ENCODE results near the gene TRAF1.

Gene TRAF1

DNA sequence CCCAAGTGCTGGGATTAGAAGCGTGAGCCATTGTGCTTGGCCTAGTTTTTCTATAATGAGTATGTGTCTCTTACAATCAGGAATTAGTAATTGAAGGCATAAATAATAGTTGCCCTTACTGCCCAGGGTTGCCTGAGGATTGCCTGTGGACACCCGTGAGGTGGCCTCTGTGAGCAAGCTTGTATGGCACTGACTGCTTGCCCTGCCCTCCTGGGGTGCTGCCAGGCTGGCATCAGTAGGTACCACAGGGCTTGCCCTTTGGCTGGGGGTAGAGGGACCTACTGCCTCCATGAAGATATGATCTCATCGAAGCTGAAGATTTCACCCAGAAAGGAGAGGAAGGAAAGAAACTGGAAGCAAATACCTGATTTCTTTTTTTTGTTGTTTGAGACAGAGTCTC is 25.8 kb downstream of the TRAF1 start:
- no peak overlapping the region for H2BK5ac ChIP-seq (ENCODE audit: low read depth, low read length, poor library complexity)
- H3K4me3 ChIP-seq (ENCODE audit: low read depth, low read length): no peak overlapping the region
- H3K23ac ChIP-seq (ENCODE audit: low read length): no peak overlapping the region
- no peak overlapping the region for H4K12ac ChIP-seq (ENCODE audit: low read depth, low read length)
- no peaks in the 10 kb centered on the region for H3K27me3 ChIP-seq (ENCODE audit: insufficient read depth, low read length)
- H3K9ac ChIP-seq (ENCODE audit: low read length): no peak overlapping the region
- H2AK5ac ChIP-seq (ENCODE audit: low read length): no peak overlapping the region
- H3K27ac ChIP-seq (ENCODE audit: low read depth, low read length): no peak overlapping the region
- H3K79me2 ChIP-seq (ENCODE audit: control insufficient read depth, insufficient read depth, low read length, poor library complexity): no peaks in the 10 kb centered on the region
- H3K18ac ChIP-seq (ENCODE audit: low read length): no peak overlapping the region
- no peaks in the 10 kb centered on the region for H3K79me1 ChIP-seq (ENCODE audit: low read length)
- no CpG with 5 or more reads among the region's 3 CpGs for WGBS (ENCODE audit: extremely low coverage, insufficient coverage, insufficient read length)
- DNase-seq: no peak
- H2AFZ ChIP-seq (ENCODE audit: insufficient read depth, low read length, poor library complexity): no peak overlapping the region
- H4K91ac ChIP-seq (ENCODE audit: low read depth, low read length): no peak overlapping the region
- no peaks in the 10 kb centered on the region for H3K4me1 ChIP-seq (ENCODE audit: control insufficient read depth in 1 of 2, insufficient read depth in 2 of 2, low read length in 2 of 2)
- no peak overlapping the region for H2BK120ac ChIP-seq (ENCODE audit: insufficient read depth, low read length, poor library complexity)
- no peak overlapping the region for H3K4ac ChIP-seq (ENCODE audit: low read depth, low read length)
- H2BK12ac ChIP-seq (ENCODE audit: low read length): no peak overlapping the region
- no peaks in the 10 kb centered on the region for H3K9me3 ChIP-seq (ENCODE audit: insufficient read depth, low read depth, low read length)
- H3K4me2 ChIP-seq (ENCODE audit: low read length): no peak overlapping the region
- H3K36me3 ChIP-seq (ENCODE audit: control insufficient read depth in 1 of 2, insufficient read depth in 2 of 2, low read length in 2 of 2): no peaks in the 10 kb centered on the region
- H3K14ac ChIP-seq (ENCODE audit: low read length): no peak overlapping the region
- H4K8ac ChIP-seq (ENCODE audit: low read depth, low read length): no peak overlapping the region

DNA sequence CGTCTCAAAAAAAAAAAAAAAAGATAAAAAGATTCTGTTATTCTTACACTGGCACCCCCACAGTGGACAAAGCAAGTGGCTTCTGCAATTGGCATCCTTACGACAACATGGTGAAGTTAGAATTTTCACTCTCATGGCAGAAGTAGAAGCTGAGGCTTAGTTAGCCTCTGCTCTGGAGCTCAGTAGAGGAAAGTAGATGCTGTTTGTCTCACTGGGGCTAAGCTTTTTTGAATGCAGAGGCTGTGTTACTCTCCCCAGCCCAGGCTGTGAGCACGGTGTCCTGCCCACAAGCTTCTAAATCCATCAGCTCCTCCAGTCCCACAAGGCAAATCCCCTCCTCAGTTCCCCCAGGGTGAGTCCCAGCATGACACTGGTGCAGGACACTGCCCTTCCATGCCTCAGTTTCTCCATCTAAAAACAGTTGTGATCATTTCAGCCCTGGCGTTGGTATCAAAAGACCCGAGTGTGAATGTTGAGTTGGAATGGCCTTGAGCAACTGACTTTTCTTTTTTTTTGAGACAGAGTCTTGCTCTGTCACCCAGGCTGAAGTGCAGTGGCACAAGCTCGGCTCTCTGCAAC is 27.0 kb downstream of the TRAF1 start:
- Histone ChIP-seq H3K27me3 (ENCODE audit: insufficient read depth, low read length) (no peaks in the 10 kb centered on the region), H3K4me3 (ENCODE audit: low read depth, low read length) (no peak overlapping the region), H3K9ac (ENCODE audit: low read length) (no peak overlapping the region), H3K9me3 (ENCODE audit: insufficient read depth, low read depth, low read length) (no peaks in the 10 kb centered on the region), H3K36me3 (ENCODE audit: control insufficient read depth in 1 of 2, insufficient read depth in 2 of 2, low read length in 2 of 2) (no peaks in the 10 kb centered on the region), H2BK12ac (ENCODE audit: low read length) (no peak overlapping the region), H4K12ac (ENCODE audit: low read depth, low read length) (no peak overlapping the region), H3K4me2 (ENCODE audit: low read length) (no peak overlapping the region), H3K4me1 (ENCODE audit: control insufficient read depth in 1 of 2, insufficient read depth in 2 of 2, low read length in 2 of 2) (no peaks in the 10 kb centered on the region), H4K8ac (ENCODE audit: low read depth, low read length) (no peak overlapping the region), H2BK120ac (ENCODE audit: insufficient read depth, low read length, poor library complexity) (no peak overlapping the region), H2AK5ac (ENCODE audit: low read length) (no peak overlapping the region), H2BK5ac (ENCODE audit: low read depth, low read length, poor library complexity) (no peak overlapping the region), H3K14ac (ENCODE audit: low read length) (no peak overlapping the region), H3K27ac (ENCODE audit: low read depth, low read length) (no peak overlapping the region), H2AFZ (ENCODE audit: insufficient read depth, low read length, poor library complexity) (no peak overlapping the region), H3K23ac (ENCODE audit: low read length) (no peak overlapping the region), H3K4ac (ENCODE audit: low read depth, low read length) (no peak overlapping the region), H3K18ac (ENCODE audit: low read length) (no peak overlapping the region), H3K79me1 (ENCODE audit: low read length) (no peaks in the 10 kb centered on the region), H3K79me2 (ENCODE audit: control insufficient read depth, insufficient read depth, low read length, poor library complexity) (no peaks in the 10 kb centered on the region), H4K91ac (ENCODE audit: low read depth, low read length) (no peak overlapping the region)
- DNase-seq: no peak
- no CpG with 5 or more reads among the region's 6 CpGs for WGBS (ENCODE audit: extremely low coverage, insufficient coverage, insufficient read length)

DNA sequence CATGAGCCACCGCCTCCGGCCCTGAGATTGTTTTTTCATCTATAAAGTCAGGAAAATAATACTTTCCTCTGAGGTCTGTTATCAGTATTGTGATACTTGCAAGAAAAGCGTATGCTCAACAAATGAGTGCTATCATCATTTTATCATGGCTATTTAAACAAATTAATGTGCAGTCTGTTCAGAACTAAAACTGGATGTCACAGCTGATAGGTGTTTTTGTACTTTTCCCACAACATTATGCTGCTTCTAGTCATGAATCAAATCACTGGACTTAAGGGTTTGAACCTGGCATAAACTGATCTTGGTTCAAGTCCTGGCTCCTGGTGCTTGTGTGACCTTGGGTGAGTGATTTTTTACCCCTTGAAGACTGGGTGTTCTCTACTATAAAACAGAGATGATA is 28.2 kb downstream of the TRAF1 start:
- no peak overlapping the region for H3K4me2 ChIP-seq (ENCODE audit: low read length)

DNA sequence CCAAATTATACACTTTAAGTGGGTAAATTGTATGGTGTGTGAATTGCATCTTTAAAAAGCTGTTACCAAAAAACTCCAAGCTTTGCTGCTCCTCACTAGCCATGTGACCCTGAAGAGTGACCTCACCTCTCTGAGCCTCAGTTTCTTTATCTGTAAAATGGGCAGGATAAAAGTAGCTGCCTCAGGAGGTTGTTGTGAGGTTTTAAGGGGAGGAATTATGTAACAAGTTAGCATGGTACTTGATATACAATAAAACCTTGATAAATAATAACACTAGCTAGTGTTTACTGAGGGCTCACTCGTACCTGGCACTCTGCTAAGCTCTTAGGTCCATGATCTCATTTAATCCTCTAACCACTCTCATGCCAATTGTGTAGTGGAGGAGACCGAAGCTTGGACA is 30.6 kb downstream of the TRAF1 start:
- no peak overlapping the region for H2AFZ ChIP-seq (ENCODE audit: insufficient read depth, low read length, poor library complexity)
- no peak overlapping the region for H3K18ac ChIP-seq (ENCODE audit: low read length)
- DNase-seq: no peak
- no peak overlapping the region for H4K12ac ChIP-seq (ENCODE audit: low read depth, low read length)
- H3K79me2 ChIP-seq (ENCODE audit: control insufficient read depth, insufficient read depth, low read length, poor library complexity): no peaks in the 10 kb centered on the region
- no peaks in the 10 kb centered on the region for H3K27me3 ChIP-seq (ENCODE audit: insufficient read depth, low read length)
- H2BK120ac ChIP-seq (ENCODE audit: insufficient read depth, low read length, poor library complexity): no peak overlapping the region
- H3K4me2 ChIP-seq (ENCODE audit: low read length): no peak overlapping the region
- no peak overlapping the region for H2AK5ac ChIP-seq (ENCODE audit: low read length)
- no peak overlapping the region for H3K23ac ChIP-seq (ENCODE audit: low read length)
- H3K27ac ChIP-seq (ENCODE audit: low read depth, low read length): no peak overlapping the region
- H2BK12ac ChIP-seq (ENCODE audit: low read length): no peak overlapping the region
- no peak overlapping the region for H4K8ac ChIP-seq (ENCODE audit: low read depth, low read length)
- H4K91ac ChIP-seq (ENCODE audit: low read depth, low read length): no peak overlapping the region
- no peak overlapping the region for H2BK5ac ChIP-seq (ENCODE audit: low read depth, low read length, poor library complexity)
- H3K4me3 ChIP-seq (ENCODE audit: low read depth, low read length): no peak overlapping the region
- no peaks in the 10 kb centered on the region for H3K9me3 ChIP-seq (ENCODE audit: insufficient read depth, low read depth, low read length)
- H3K9ac ChIP-seq (ENCODE audit: low read length): no peak overlapping the region
- H3K4me1 ChIP-seq (ENCODE audit: control insufficient read depth in 1 of 2, insufficient read depth in 2 of 2, low read length in 2 of 2): no peaks in the 10 kb centered on the region
- H3K4ac ChIP-seq (ENCODE audit: low read depth, low read length): no peak overlapping the region
- no peaks in the 10 kb centered on the region for H3K36me3 ChIP-seq (ENCODE audit: control insufficient read depth in 1 of 2, insufficient read depth in 2 of 2, low read length in 2 of 2)
- H3K79me1 ChIP-seq (ENCODE audit: low read length): no peaks in the 10 kb centered on the region
- H3K14ac ChIP-seq (ENCODE audit: low read length): no peak overlapping the region
- WGBS (ENCODE audit: extremely low coverage, insufficient coverage, insufficient read length): no CpG with 5 or more reads among the region's 2 CpGs

More for the DNA sequence above, 28.2 kb downstream of the TRAF1 start:
- Histone ChIP-seq H2AFZ (ENCODE audit: insufficient read depth, low read length, poor library complexity) (no peak overlapping the region), H3K14ac (ENCODE audit: low read length) (no peak overlapping the region), H2BK5ac (ENCODE audit: low read depth, low read length, poor library complexity) (no peak overlapping the region), H3K27me3 (ENCODE audit: insufficient read depth, low read length) (no peaks in the 10 kb centered on the region), H3K18ac (ENCODE audit: low read length) (no peak overlapping the region), H3K4me3 (ENCODE audit: low read depth, low read length) (no peak overlapping the region), H4K8ac (ENCODE audit: low read depth, low read length) (no peak overlapping the region), H3K36me3 (ENCODE audit: control insufficient read depth in 1 of 2, insufficient read depth in 2 of 2, low read length in 2 of 2) (no peaks in the 10 kb centered on the region), H2AK5ac (ENCODE audit: low read length) (no peak overlapping the region), H4K91ac (ENCODE audit: low read depth, low read length) (no peak overlapping the region), H3K9me3 (ENCODE audit: insufficient read depth, low read depth, low read length) (no peaks in the 10 kb centered on the region), H3K23ac (ENCODE audit: low read length) (no peak overlapping the region), H3K9ac (ENCODE audit: low read length) (no peak overlapping the region), H2BK120ac (ENCODE audit: insufficient read depth, low read length, poor library complexity) (no peak overlapping the region), H3K79me2 (ENCODE audit: control insufficient read depth, insufficient read depth, low read length, poor library complexity) (no peaks in the 10 kb centered on the region), H3K27ac (ENCODE audit: low read depth, low read length) (no peak overlapping the region), H3K4me1 (ENCODE audit: control insufficient read depth in 1 of 2, insufficient read depth in 2 of 2, low read length in 2 of 2) (no peaks in the 10 kb centered on the region), H3K79me1 (ENCODE audit: low read length) (no peaks in the 10 kb centered on the region), H3K4ac (ENCODE audit: low read depth, low read length) (no peak overlapping the region), H4K12ac (ENCODE audit: low read depth, low read length) (no peak overlapping the region), H2BK12ac (ENCODE audit: low read length) (no peak overlapping the region)
- no peak for DNase-seq
- WGBS (ENCODE audit: extremely low coverage, insufficient coverage, insufficient read length): no CpG with 5 or more reads among the region's 3 CpGs
